ENCODE measurements around the gene SYK.

Gene SYK

DNA sequence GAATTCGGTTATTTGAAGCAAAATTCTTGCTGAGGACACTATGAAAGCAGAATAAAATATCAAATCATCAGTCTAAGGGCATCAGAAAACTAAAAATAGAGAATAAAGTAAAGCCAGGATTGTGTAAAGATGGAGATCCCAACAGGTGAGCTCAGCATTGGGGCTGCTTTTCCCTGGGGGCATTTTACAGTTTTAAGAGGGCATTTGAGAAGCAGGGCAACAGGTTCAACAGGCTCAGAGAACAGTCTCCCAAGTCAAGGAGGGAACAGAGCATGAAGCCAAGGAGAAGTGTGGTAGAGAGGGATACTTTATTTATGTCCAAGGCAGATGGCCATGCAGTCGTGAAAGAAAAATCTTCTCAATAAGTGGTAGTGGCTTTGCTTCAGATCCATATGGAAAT is 145.4 kb downstream of the SYK start:
- no peak for DNase-seq (ENCODE audit: low spot score)
